Fibroblast of lung (primary cell): Measurements from ENCODE around the gene OR51E2. TPM values are rescaled to one million over a fixed set of nuclear protein-coding genes. Genes with fewer than 3 reads are reported as not detected.

Experiments
- DNase-seq, 2 donors: peaks; one replicate each; pipeline versions ENCODE4 v3.0.0 to v3.0.0-alpha.2; 2010; ENCODE audit warnings: low read depth in 2 of 2
- H2AFZ ChIP-seq: 2 replicates; pipeline ENCODE4 v1.5.1; 2012; ENCODE audit warnings: low read length, control low read depth, inconsistent platforms
- H3K27ac ChIP-seq: 2 replicates; pipeline ENCODE4 v1.5.1; 2011; ENCODE audit warnings: low read length, control low read depth; ENCODE audit not compliant: insufficient read depth
- H3K27me3 ChIP-seq: 2 replicates; pipeline ENCODE4 v1.5.1; 2011; ENCODE audit warnings: mild to moderate bottlenecking, low read length; ENCODE audit not compliant: control insufficient read depth, insufficient read depth
- H3K36me3 ChIP-seq: 2 replicates; pipeline ENCODE4 v1.5.1; 2011; ENCODE audit warnings: low read length; ENCODE audit not compliant: control insufficient read depth, insufficient read depth
- H3K4me1 ChIP-seq: 2 replicates; pipeline ENCODE4 v1.5.1; 2011; ENCODE audit warnings: low read length; ENCODE audit not compliant: control insufficient read depth, insufficient read depth; ENCODE audit errors: extremely low read depth
- H3K4me2 ChIP-seq: 2 replicates; pipeline ENCODE4 v1.5.1; 2011; ENCODE audit warnings: low read length, control low read depth; ENCODE audit not compliant: insufficient read depth; ENCODE audit errors: extremely low read depth
- H3K4me3 ChIP-seq, 4 experiments: fragments of 200-600 bp in 1 of 4; sonication (generic) in 1 of 4; replicated peaks in 1 of 4; 2 replicates each; pipeline ENCODE4 v1.5.1; 2011 to 2016; ENCODE audit warnings: low read length in 4 of 4, low read depth in 3 of 4, mild to moderate bottlenecking in 3 of 4, control low read depth in 2 of 4, inconsistent platforms in 1 of 4, mixed read lengths in 1 of 4; ENCODE audit not compliant: insufficient read depth in 1 of 4; ENCODE audit errors: control extremely low read depth in 1 of 4
- H3K79me2 ChIP-seq: 2 replicates; pipeline ENCODE4 v1.5.1; 2012; ENCODE audit warnings: mild to moderate bottlenecking, low read length, inconsistent platforms; ENCODE audit not compliant: control insufficient read depth, insufficient read depth
- H3K9ac ChIP-seq: 2 replicates; pipeline ENCODE4 v1.5.1; 2011; ENCODE audit warnings: mild to moderate bottlenecking, low read length, control low read depth; ENCODE audit not compliant: insufficient read depth
- H3K9me3 ChIP-seq: 2 replicates; pipeline ENCODE4 v1.5.1; 2012; ENCODE audit warnings: low read depth, low read length; ENCODE audit not compliant: control insufficient read depth, insufficient read depth
- H4K20me1 ChIP-seq: 2 replicates; pipeline ENCODE4 v1.5.1; 2011; ENCODE audit warnings: low read length; ENCODE audit not compliant: control insufficient read depth, insufficient read depth; ENCODE audit errors: extremely low read depth
- CTCF ChIP-seq, 2 donors: IDR thresholded peaks in 1 of 2; conservative IDR thresholded peaks in 1 of 2; 1 replicate in 1 of 2; 2 replicates in 1 of 2; pipeline ENCODE4 v1.5.1; 2011 to 2012; ENCODE audit warnings: low read length in 2 of 2, control low read depth in 1 of 2, inconsistent platforms in 1 of 2, low read depth in 1 of 2, mild to moderate bottlenecking in 1 of 2
- EZH2 ChIP-seq: IDR thresholded peaks from 2 replicates; pipeline ENCODE4 v1.5.1; 2012; ENCODE audit warnings: low read length, control low read depth, mild to moderate bottlenecking; ENCODE audit errors: missing control alignments
- polyA plus RNA-seq, 2 donors: library from polyadenylated mRNA; depleted of rRNA in 1 of 2; stranded (reverse) in 1 of 2; unstranded in 1 of 2; fragments of >200 nt; gene quantifications; 2 replicates each; pipeline ENCODE4 v1.2.1, GENCODE V29; 2011 to 2012; ENCODE audit warnings: missing spikeins in 1 of 2
- total RNA-seq: library from RNA; depleted of rRNA; stranded (reverse); fragments of >200 nt; gene quantifications from 2 replicates; pipeline ENCODE4 v1.2.1, GENCODE V29; 2014

OR51E2 gene
- total and polyA plus RNA-seq, 2 donors (not counting 1 experiment from before 2014, with no cell fraction given) = 0.02 TPM; not detected in 1

- H3K9ac ChIP-seq = no peak overlapping the region
- no peaks in the 10 kb centered on the region for H3K36me3 ChIP-seq
- H3K27ac ChIP-seq = no peak overlapping the region
- H3K9me3 ChIP-seq = no peaks in the 10 kb centered on the region
- H3K27me3 ChIP-seq = no peaks in the 10 kb centered on the region
- H3K4me2 ChIP-seq = no peak overlapping the region
- H3K4me3 ChIP-seq = no peak overlapping the region
- no peaks in the 10 kb centered on the region for H3K4me1 ChIP-seq
- H2AFZ ChIP-seq = no peak overlapping the region
- no peak for TF ChIP-seq CTCF (conservative IDR thresholded peaks at IDR 0.05 in 1 of 2, IDR thresholded peaks at IDR 0.05 in 1 of 2; ENCODE audit: low read depth in 1 of 2, low read length in 2 of 2)
- TF ChIP-seq EZH2 = no peak
- no peaks in the 10 kb centered on the region for H3K79me2 ChIP-seq
- H4K20me1 ChIP-seq = no peaks in the 10 kb centered on the region
- DNase-seq = no peak
These were observed 32.9 kb downstream of the OR51E2 start for GRCh38 chr11:4664786-4665185.

DNA sequence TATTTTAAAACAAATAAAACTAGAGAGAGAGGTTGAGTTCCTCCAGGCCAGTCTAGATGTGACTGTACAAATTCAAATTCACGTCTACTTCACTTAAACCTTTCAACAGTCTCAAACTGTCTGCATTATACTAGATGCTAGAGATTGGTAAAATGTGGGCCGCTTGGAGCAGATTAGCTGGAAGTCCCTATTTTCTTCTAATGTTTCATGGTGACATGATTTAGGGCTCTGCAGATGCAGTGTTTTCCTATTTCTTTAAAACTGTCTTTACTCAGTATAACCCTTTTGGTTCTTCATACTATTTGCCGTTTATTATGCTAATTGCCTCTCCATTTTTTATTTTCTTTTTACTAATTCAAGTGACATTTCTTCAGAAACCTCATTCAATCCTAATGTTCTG lies 33.5 kb downstream of the OR51E2 start:
- no peaks in the 10 kb centered on the region for H3K9me3 ChIP-seq
- no peak overlapping the region for H3K9ac ChIP-seq
- H3K4me2 ChIP-seq = no peak overlapping the region
- no peak overlapping the region for H3K4me3 ChIP-seq
- H3K27ac ChIP-seq = no peak overlapping the region
- H3K27me3 ChIP-seq = no peaks in the 10 kb centered on the region
- no peaks in the 10 kb centered on the region for H3K4me1 ChIP-seq
- DNase-seq = no peak
- H4K20me1 ChIP-seq = no peaks in the 10 kb centered on the region
- no peak for TF ChIP-seq CTCF (conservative IDR thresholded peaks at IDR 0.05 in 1 of 2, IDR thresholded peaks at IDR 0.05 in 1 of 2; ENCODE audit: low read depth in 1 of 2, low read length in 2 of 2)
- TF ChIP-seq EZH2 = no peak
- H3K79me2 ChIP-seq = no peaks in the 10 kb centered on the region
- no peaks in the 10 kb centered on the region for H3K36me3 ChIP-seq
- no peak overlapping the region for H2AFZ ChIP-seq

GRCh38 chr11:4662876-4663275 lies 34.8 kb downstream of the OR51E2 start:
- TF ChIP-seq EZH2 (no peak), CTCF (conservative IDR thresholded peaks at IDR 0.05 in 1 of 2, IDR thresholded peaks at IDR 0.05 in 1 of 2; ENCODE audit: low read depth in 1 of 2, low read length in 2 of 2) (no peak)
- Histone ChIP-seq H3K79me2 (no peaks in the 10 kb centered on the region), H3K27me3 (no peaks in the 10 kb centered on the region), H3K4me3 (no peak overlapping the region), H3K9ac (no peak overlapping the region), H3K36me3 (no peaks in the 10 kb centered on the region), H3K4me2 (no peak overlapping the region), H3K4me1 (no peaks in the 10 kb centered on the region), H3K27ac (no peak overlapping the region), H4K20me1 (no peaks in the 10 kb centered on the region), H2AFZ (no peak overlapping the region), H3K9me3 (no peaks in the 10 kb centered on the region)
- DNase-seq = no peak
